Fibroblast of the aortic adventitia (primary cell): ENCODE measurements around the gene RUNX2. TPM values are rescaled to one million over a fixed set of nuclear protein-coding genes. Genes with fewer than 3 reads are reported as not detected.

Experiments
- DNase-seq: peaks from one replicate; pipeline ENCODE4 v3.0.0-alpha.2; 2010; ENCODE audit warnings: low read depth
- H3K4me3 ChIP-seq: 2 replicates; pipeline ENCODE4 v1.5.1; 2011; ENCODE audit warnings: low read depth, mild to moderate bottlenecking, control low read depth, low read length, moderate library complexity
- CTCF ChIP-seq: IDR thresholded peaks from 2 replicates; pipeline ENCODE4 v1.5.1; 2011; ENCODE audit warnings: mild to moderate bottlenecking, low read length, control low read depth, inconsistent platforms; ENCODE audit not compliant: insufficient read depth
- total RNA-seq: library from RNA; depleted of rRNA; stranded (reverse); fragments of >200 nt; gene quantifications from 2 replicates; pipeline ENCODE4 v1.2.3, GENCODE V29; 2012; ENCODE audit warnings: low replicate concordance

The RUNX2 gene
- total RNA-seq, 1 donor, result 5.8 TPM

DNA sequence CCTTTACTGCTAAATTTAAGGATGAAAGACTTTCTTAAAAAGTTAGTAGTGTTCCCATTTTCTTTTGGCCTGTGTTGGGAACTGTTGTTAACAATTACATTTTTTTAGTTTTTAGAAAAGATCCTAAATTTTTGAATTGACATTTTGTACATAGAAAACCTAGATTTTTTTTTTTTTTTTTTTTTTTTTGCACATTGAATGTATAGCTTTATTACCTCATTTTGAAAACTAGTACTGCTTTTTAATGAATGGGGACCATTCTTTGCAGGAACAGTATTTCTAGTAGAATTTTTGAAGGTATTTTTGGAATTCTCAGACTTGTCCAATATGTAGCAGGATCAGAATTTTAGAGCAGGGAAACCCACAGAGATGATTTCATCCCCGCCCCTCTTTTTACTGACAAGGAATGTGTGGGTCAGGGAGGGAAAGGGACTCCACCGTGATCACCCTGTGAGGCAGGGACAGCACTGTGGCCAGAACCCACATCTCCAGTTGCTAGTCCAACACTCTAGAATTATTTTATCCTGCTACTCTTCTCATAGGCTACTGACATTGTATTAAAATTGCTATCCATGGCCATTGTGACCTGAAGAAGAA, 204.0 kb downstream of the RUNX2 start:
- DNase-seq, result no peak
- H3K4me3 ChIP-seq, result no peak overlapping the region
- TF ChIP-seq CTCF, result no peak

GRCh38 chr6:45532721-45533210, 204.6 kb downstream of the RUNX2 start:
- H3K4me3 ChIP-seq, result peak overlapping the region; percentile 41
- TF ChIP-seq CTCF, result no peak
- peak; percentile 42 for DNase-seq

DNA sequence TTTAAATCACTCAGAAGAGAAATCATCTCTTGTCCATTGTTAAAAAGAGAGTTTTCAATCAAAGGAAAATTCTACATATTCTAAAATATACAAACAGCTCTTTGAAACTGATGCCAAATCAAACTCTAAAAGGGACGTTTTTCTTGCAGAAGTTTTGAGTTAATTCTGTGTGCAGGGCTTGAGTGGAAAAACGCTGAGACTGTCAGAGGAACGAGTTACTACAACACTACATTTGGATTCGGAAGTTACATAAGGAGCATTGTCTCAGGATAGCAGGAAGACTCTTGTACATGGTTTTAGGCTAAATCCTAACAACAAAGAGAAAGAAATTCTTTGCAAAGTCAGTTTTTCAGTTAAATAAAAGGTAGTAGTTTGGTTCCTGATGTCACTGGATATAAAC, 205.3 kb downstream of the RUNX2 start:
- peak overlapping the region; percentile 41 for H3K4me3 ChIP-seq
- TF ChIP-seq CTCF, result no peak
- DNase-seq, result peak; percentile 63

- TF ChIP-seq CTCF, result no peak
- DNase-seq, result no peak
- H3K4me3 ChIP-seq, result no peak overlapping the region
These were observed 207.8 kb downstream of the RUNX2 start for GRCh38 chr6:45535933-45536332.

- no peak overlapping the region for H3K4me3 ChIP-seq
- no peak for DNase-seq
- no peak for TF ChIP-seq CTCF
These were observed 209.4 kb downstream of the RUNX2 start for GRCh38 chr6:45537539-45537938.

GRCh38 chr6:45538641-45539547, 210.8 kb downstream of the RUNX2 start:
- no peak overlapping the region for H3K4me3 ChIP-seq

More at GRCh38 chr6:45538641-45539547, 210.8 kb downstream of the RUNX2 start:
- peak; percentile 24 for DNase-seq
- no peak for TF ChIP-seq CTCF
